ENCODE measurements around the gene OXA1L.
"Not testable (repeated sequence)": the region's sequence is repeated elsewhere in the genome, so short reads cannot be mapped to it uniquely, and the experiment has no call there.

The OXA1L gene

GRCh38 chr14:22766457-22767322 lies at the start of gene OXA1L:
TSS of gene OXA1L (plus strand) at chr14:22766688. CDS start at chr14:22766702, 14 bp downstream.
- peak; percentile 93 for DNase-seq

- no peak for DNase-seq
Measured at GRCh38 chr14:22718091-22718490, 48.4 kb upstream of the OXA1L start.

GRCh38 chr14:22721213-22721612 lies 45.3 kb upstream of the OXA1L start:
- DNase-seq = no peak

- DNase-seq = no peak
Measured at GRCh38 chr14:22723815-22724214, 42.7 kb upstream of the OXA1L start.

- not testable (repeated sequence) for DNase-seq
Measured at GRCh38 chr14:22724847-22725246, 41.6 kb upstream of the OXA1L start.

GRCh38 chr14:22725374-22725773 lies 41.1 kb upstream of the OXA1L start:
- DNase-seq = not testable (repeated sequence)

GRCh38 chr14:22726012-22726411 lies 40.5 kb upstream of the OXA1L start:
- no peak for DNase-seq

- DNase-seq = not testable (repeated sequence)
Measured at GRCh38 chr14:22732062-22732461, 34.4 kb upstream of the OXA1L start.

- no peak for DNase-seq
Measured at GRCh38 chr14:22733829-22734228, 32.7 kb upstream of the OXA1L start.

- DNase-seq = no peak
Measured at GRCh38 chr14:22735096-22735495, 31.4 kb upstream of the OXA1L start.

- not testable (repeated sequence) for DNase-seq
Measured at GRCh38 chr14:22736384-22736783, 30.1 kb upstream of the OXA1L start.

- peak; percentile 29 for DNase-seq
Measured at GRCh38 chr14:22737052-22737451, 29.4 kb upstream of the OXA1L start.

- no peak for DNase-seq
Measured at GRCh38 chr14:22739423-22739822, 27.1 kb upstream of the OXA1L start.

GRCh38 chr14:22740020-22740419 lies 26.5 kb upstream of the OXA1L start:
- no peak for DNase-seq

- DNase-seq = no peak
Measured at GRCh38 chr14:22747769-22748168, 18.7 kb upstream of the OXA1L start.

GRCh38 chr14:22748206-22748605 lies 18.3 kb upstream of the OXA1L start:
- DNase-seq = no peak

- DNase-seq = no peak
Measured at GRCh38 chr14:22748631-22749068, 17.8 kb upstream of the OXA1L start.

GRCh38 chr14:22752422-22752821 lies 14.1 kb upstream of the OXA1L start:
- DNase-seq = no peak

GRCh38 chr14:22753586-22753985 lies 12.9 kb upstream of the OXA1L start:
- DNase-seq = no peak

GRCh38 chr14:22757972-22758650 lies 8.4 kb upstream of the OXA1L start:
- DNase-seq = not testable (repeated sequence)

GRCh38 chr14:22761734-22762133 lies 4.8 kb upstream of the OXA1L start:
- DNase-seq = no peak

- DNase-seq = no peak
Measured at GRCh38 chr14:22764382-22764781, 2.1 kb upstream of the OXA1L start.

GRCh38 chr14:22767323-22767589 lies 768 bp downstream of the OXA1L start:
- no peak for DNase-seq

- DNase-seq = no peak
Measured at GRCh38 chr14:22768947-22769346, 2.5 kb downstream of the OXA1L start.

All from activated naive CD4-positive, alpha-beta T cell treated with anti-CD3 and anti-CD28 coated beads, Interleukin-2, amount 50 U/mL, for 16 hours (primary cell).